T-helper 1 cell treated with Interleukin-12 subunit alpha and Interleukin-12 subunit beta and Interleukin-4 antibody, amounts not matched to agents 30 μg/mL and 1 μg/mL, for 36 hours (primary cell): ENCODE data around the gene ADI1.

Experiments
- H3K27ac Mint-ChIP-seq: one replicate; pipeline ENCODE4 v1.8.0; 2021; ENCODE audit warnings: mild to moderate bottlenecking, mixed read lengths
- H3K27me3 Mint-ChIP-seq: one replicate; pipeline ENCODE4 v1.8.0; 2021; ENCODE audit warnings: low read depth, mixed read lengths
- H3K36me3 Mint-ChIP-seq: one replicate; pipeline ENCODE4 v1.8.0; 2021; ENCODE audit warnings: low read depth, mixed read lengths
- H3K4me1 Mint-ChIP-seq: one replicate; pipeline ENCODE4 v1.8.0; 2021; ENCODE audit warnings: low read depth, mixed read lengths
- H3K4me3 Mint-ChIP-seq: one replicate; pipeline ENCODE4 v1.8.0; 2021; ENCODE audit warnings: mild to moderate bottlenecking, moderate library complexity, mixed read lengths
- H3K9me3 Mint-ChIP-seq: one replicate; pipeline ENCODE4 v1.8.0; 2021; ENCODE audit warnings: mixed read lengths

Gene ADI1

DNA sequence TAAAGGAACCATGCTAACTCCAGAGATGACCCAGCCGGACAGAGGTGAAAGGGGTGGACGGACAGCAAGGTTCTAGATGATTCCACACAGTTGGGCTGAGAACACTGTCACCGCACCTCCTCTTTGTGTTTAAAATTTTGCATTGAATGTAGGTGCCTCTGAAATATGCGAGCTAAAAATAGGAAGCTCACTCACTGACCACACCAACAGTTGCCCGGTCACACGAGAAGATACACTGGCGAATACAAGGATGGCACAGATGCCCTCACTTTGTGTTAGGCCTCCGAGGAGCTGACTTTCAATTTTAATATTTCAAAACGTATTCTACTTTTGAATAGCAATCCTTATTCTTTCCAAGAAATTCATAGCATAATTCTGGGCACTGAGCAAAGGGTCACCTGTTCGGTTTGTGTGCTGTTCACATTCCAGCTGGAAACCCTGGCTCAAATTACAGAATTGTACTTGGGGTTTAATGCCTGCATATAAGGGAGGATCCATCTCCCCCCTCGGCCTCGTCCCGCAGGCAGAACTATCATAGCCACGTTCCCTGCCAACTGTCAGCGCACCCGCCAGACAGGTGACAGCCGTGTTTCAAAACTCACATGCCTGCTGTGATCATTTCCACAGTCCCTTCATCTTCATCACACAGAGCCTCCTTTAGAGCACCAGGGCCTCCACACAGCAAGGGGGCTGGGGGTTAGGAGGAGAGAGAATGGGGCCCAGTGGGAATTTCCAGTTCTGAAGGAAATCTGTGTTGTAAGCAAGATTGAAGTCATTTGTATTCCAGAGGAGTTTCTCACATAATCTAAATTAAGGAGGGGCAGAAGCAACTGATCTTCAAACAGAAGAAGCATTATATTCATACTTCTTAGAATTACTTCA lies 48.2 kb downstream of the ADI1 start:
- no peaks in the 10 kb centered on the region for H3K9me3 Mint-ChIP-seq
- H3K36me3 Mint-ChIP-seq: peaks cover 22% of the 10 kb centered on the region
- H3K27ac Mint-ChIP-seq: no peak overlapping the region
- H3K27me3 Mint-ChIP-seq: no peaks in the 10 kb centered on the region
- no peak overlapping the region for H3K4me3 Mint-ChIP-seq
- no peaks in the 10 kb centered on the region for H3K4me1 Mint-ChIP-seq

DNA sequence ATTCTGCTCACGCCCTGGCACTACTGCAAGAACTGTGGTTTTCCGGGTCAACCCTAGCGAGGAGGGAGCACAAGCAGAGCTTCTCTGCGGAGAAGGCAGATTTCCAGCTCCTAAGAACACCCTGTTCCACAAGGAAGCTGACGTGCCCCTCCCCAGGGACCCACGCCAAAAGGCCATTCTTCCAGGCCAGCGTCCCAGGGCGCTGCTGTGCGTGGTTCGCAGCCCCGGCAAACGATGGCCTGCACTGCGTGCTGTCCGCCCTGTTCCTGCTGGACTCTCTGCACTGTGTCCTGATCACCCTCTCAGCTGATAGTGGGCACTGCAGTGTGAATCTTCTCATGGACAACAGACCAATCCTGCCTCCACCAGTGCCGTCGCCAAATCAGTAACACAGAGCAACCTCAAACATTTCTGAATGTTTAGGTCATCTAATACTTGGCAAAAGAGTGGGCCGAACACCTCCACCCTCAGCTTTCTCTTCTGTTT lies 49.1 kb downstream of the ADI1 start:
- Mint-ChIP-seq H3K4me1 (no peaks in the 10 kb centered on the region), H3K4me3 (no peak overlapping the region), H3K36me3 (peaks cover 22% of the 10 kb centered on the region), H3K27me3 (no peaks in the 10 kb centered on the region), H3K27ac (no peak overlapping the region), H3K9me3 (no peaks in the 10 kb centered on the region)

DNA sequence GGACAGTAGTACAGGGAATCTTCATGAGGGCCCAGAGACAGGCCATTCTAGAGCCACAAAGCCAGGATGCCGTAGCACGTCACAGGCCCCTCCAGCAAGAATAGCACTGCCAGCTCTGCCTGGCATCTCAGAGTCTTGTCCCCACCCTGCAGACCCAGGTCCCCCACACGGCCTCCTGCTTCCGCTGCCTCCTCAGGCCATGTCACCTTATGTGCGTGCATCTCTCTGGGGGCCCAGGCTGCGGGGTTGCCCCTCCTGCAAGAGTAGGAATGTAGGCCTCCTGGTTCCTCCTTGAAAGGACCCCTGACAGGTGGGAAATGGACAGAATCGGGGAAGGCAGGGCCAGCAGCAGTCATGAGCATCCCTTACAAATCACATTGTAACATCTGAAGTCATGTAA lies 49.8 kb downstream of the ADI1 start:
- no peak overlapping the region for H3K4me3 Mint-ChIP-seq
- peaks cover 22% of the 10 kb centered on the region for H3K36me3 Mint-ChIP-seq
- no peaks in the 10 kb centered on the region for H3K9me3 Mint-ChIP-seq
- H3K27ac Mint-ChIP-seq: no peak overlapping the region
- H3K4me1 Mint-ChIP-seq: no peaks in the 10 kb centered on the region
- H3K27me3 Mint-ChIP-seq: no peaks in the 10 kb centered on the region

DNA sequence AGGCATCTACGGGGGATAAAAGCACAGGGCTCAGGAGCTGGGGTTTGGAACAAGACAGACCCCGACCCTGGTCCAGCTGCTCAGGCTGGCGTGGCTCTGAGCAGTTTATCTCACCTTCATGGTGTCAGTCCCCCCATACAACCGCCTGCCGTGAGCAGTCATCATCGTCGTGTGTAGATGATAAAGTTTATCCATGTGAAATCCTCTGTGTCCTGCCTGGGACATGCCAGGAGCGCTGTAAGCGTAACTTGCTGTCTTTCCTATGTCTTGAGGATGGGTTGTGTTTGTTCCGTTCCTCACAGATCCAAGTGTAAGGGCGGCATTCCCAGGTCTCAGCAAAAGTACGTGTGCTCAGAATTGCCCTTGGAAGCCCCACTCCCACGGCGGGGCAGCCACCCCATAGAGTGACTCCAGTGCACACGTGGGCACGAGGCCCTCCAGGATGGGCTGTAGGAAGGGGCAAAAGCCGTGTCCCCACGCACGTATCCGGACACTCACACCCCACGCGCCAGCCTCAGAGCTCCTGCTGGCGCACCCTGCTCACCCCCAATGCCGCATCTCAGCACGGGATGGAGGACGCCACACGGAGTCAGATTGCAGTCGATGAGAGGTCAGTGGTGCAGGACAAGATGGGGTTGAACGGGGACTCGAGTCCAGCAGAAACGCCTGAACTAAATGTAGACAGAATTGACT lies 50.9 kb downstream of the ADI1 start:
- H3K27ac Mint-ChIP-seq: no peak overlapping the region

DNA sequence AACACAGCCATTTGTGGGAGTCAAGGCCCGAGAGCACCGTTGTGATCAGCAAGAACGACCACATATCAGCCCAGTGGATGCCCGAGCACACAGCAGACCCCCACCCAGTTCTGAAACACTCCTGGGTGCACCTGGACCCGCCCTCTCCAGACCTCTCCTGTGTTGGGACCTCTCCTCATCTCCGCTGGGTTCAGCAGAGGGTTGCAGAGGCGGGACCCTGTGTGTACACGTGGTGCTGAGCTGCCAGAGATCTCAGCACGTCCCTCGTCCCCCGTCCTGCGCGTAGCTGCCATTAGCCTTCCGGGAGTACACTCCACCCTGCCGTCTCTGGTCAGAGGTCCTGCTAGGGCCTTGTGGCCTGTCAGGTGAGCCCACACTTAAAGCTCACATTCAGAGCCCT lies 51.7 kb downstream of the ADI1 start:
- Mint-ChIP-seq H3K4me3 (no peak overlapping the region), H3K27ac (no peak overlapping the region), H3K4me1 (no peaks in the 10 kb centered on the region), H3K36me3 (peaks cover 22% of the 10 kb centered on the region), H3K27me3 (no peaks in the 10 kb centered on the region), H3K9me3 (no peaks in the 10 kb centered on the region)

More for the DNA sequence above, 50.9 kb downstream of the ADI1 start:
- no peaks in the 10 kb centered on the region for H3K27me3 Mint-ChIP-seq
- H3K4me3 Mint-ChIP-seq: no peak overlapping the region
- H3K36me3 Mint-ChIP-seq: peaks cover 22% of the 10 kb centered on the region
- H3K4me1 Mint-ChIP-seq: no peaks in the 10 kb centered on the region
- H3K9me3 Mint-ChIP-seq: no peaks in the 10 kb centered on the region

DNA sequence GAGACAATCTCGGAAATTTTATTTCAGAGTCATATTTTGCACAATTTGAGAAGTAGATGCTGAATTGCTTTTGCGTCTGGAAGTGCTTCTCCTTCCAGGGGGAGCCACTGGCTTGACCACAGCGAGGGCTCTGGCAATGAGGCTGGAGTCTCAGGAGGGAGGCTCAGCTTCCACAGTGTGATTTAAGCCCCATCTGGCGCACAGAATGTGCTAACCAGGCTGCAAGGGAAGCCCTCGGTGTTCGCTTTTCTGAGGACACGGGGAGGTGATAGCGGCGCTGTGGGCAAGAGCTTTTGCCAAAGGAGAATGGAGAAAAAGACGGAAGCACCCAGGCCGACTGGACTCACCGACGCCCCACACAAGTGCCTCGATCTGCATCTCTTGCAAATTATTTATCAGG lies 52.4 kb downstream of the ADI1 start:
- Mint-ChIP-seq H3K4me3 (no peak overlapping the region), H3K4me1 (peaks cover 3% of the 10 kb centered on the region), H3K27me3 (no peaks in the 10 kb centered on the region), H3K9me3 (no peaks in the 10 kb centered on the region), H3K36me3 (peaks cover 18% of the 10 kb centered on the region), H3K27ac (no peak overlapping the region)

DNA sequence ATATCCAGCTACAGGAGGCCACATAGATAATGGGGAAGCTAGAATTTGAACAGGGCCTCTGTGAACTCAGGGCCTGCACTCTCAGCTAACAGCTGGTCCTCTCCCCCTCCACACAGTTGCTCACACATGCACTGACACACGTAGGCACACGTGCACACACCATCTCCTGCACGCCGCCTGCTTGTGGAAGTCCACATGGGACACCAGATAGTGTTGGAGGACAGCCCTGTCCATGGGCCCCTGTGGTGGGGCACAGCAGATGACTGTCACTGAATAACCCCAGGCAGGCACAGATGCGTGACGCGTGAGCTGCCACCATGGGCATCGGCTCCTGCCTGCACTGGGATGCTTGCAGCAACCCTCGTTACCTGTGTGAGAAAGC lies 52.9 kb downstream of the ADI1 start:
- H3K36me3 Mint-ChIP-seq: peaks cover 18% of the 10 kb centered on the region
- peaks cover 3% of the 10 kb centered on the region for H3K4me1 Mint-ChIP-seq
- no peaks in the 10 kb centered on the region for H3K9me3 Mint-ChIP-seq
- H3K27ac Mint-ChIP-seq: no peak overlapping the region
- no peaks in the 10 kb centered on the region for H3K27me3 Mint-ChIP-seq
- no peak overlapping the region for H3K4me3 Mint-ChIP-seq

DNA sequence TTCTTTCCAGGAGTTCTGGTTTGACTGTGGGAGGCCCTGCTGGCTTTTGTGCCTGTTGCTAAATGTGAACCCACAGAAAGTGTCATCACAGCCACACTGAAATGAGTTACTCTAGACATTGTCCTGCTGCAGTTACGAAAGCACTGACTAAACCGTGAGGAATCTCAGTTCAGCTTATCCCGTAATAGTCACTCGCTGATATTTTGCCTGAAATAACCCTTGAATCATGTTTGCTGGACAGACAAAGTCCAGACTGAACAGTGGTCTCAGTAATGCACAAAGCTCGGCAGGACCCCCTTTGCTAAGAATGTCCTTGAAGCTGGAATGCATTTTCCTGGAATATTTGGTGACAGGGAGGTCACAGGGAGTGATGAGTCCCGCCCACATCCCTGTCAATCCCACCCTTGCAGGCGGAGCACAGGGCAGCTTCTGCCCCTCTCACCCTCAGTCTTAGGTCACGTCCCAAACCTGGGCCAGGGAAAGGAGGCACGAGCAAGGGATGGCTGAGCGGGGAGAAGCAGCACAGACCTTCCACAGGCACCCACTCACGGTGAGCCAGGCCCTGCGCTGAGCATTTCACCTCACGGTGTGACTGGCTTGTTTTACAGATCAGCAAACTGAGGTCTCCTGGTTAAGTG lies 53.4 kb downstream of the ADI1 start:
- H3K9me3 Mint-ChIP-seq: no peaks in the 10 kb centered on the region
- H3K4me1 Mint-ChIP-seq: peaks cover 3% of the 10 kb centered on the region
- H3K27ac Mint-ChIP-seq: no peak overlapping the region
- no peaks in the 10 kb centered on the region for H3K27me3 Mint-ChIP-seq
- no peak overlapping the region for H3K4me3 Mint-ChIP-seq
- peaks cover 18% of the 10 kb centered on the region for H3K36me3 Mint-ChIP-seq

DNA sequence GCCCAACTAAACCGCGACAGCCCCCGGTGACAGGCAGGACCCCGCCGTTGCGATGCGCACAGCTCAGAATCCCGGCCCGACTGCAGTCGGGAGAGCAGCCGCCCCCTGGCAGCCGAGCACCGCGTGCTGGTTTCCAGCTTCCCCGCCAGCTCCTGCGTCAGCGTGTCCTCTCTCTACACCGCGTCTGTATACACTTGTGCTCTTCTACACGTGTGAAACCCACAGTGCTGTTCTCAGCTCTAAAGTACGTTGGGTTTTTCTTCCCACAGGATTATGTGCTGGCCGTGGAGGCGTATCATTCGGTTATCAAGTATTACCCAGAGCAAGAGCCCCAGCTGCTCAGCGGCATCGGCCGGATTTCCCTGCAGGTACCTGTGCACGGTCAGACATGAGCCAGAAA lies 54.0 kb downstream of the ADI1 start:
- H3K9me3 Mint-ChIP-seq: no peaks in the 10 kb centered on the region
- peaks cover 14% of the 10 kb centered on the region for H3K36me3 Mint-ChIP-seq
- no peak overlapping the region for H3K4me3 Mint-ChIP-seq
- peaks cover 3% of the 10 kb centered on the region for H3K4me1 Mint-ChIP-seq
- H3K27me3 Mint-ChIP-seq: no peaks in the 10 kb centered on the region
- no peak overlapping the region for H3K27ac Mint-ChIP-seq

DNA sequence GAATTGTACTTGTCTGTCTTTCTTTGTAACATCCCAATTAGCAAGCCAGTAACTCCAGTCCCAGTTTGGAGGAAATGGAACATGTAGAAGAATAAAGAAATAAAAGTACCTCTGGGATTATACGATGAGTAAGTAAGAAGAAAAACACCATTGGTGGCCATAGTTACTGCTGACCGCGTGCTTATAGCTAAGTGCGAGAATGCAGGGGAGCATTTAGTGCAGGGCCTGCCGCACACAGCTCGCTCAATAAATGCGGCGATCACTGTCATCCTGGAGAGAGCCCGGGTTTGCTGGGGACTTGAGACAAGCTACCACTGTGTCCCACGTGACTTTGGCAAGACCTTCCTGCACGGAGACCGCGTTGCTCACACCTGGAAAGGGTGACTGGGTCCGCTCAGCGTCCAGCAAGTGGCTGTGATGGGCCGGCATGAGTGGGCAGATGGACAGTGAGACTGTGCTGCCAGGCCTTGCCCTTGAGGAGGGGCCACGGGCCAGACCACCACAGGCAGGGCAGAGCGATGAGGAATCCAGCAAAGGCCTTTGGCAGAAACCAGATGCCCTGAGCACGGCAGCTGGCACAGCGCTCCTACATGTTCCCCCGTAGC lies 54.8 kb downstream of the ADI1 start:
- peaks cover 11% of the 10 kb centered on the region for H3K36me3 Mint-ChIP-seq
- H3K27ac Mint-ChIP-seq: no peak overlapping the region
- peaks cover 3% of the 10 kb centered on the region for H3K4me1 Mint-ChIP-seq
- no peaks in the 10 kb centered on the region for H3K27me3 Mint-ChIP-seq
- H3K4me3 Mint-ChIP-seq: no peak overlapping the region
- no peaks in the 10 kb centered on the region for H3K9me3 Mint-ChIP-seq

DNA sequence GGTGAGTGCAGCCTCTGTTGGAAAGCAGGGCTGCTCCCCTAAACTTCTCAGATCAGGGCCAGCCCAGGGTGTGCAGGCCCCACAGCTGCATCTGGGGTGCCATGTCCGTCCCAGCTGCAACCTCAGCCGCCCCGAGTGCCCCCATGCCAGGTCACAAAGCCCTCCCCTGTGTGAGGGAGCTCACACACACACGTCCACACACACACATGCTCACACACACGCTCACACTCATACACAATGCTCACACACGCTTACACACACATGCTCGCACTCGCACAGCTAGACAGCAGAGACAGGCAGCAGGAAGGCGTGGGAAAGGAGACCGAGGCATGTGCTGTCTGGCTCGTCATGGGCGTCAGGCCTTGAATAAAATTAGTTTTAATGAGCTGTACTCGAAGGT lies 55.4 kb downstream of the ADI1 start:
- Mint-ChIP-seq H3K36me3 (peaks cover 11% of the 10 kb centered on the region), H3K4me1 (peaks cover 3% of the 10 kb centered on the region), H3K9me3 (no peaks in the 10 kb centered on the region), H3K4me3 (no peak overlapping the region), H3K27ac (no peak overlapping the region), H3K27me3 (no peaks in the 10 kb centered on the region)

DNA sequence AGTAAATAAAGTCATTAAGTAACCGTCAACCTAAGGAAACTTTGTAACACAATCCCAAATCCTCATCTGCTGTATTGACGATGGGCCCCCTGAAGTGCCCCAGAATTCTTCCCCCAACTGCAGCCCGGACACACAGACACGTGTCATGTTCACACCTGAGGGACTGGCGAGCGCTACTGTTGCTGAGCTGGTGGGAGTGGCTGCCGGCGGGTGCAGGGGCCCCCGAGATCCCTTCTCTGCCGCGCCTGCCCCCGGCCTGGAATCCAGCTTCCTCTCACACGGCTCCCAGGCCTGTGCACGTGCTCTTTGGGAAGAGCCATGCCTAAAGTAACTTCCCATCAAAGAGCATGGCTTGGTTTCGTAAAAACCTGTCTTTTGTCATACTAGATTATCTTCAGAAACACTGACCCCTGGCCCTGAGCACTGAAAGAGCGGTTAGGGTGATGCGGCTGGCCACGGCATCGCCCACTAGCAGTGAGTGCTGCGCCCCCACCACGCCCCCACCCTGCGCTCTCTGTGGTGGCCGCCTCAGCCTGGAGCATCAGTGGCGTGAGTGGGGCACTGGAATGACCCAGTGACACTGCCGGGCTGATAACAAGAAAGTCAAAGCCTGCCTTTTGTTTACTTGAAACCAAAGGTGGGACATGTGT lies 56.0 kb downstream of the ADI1 start:
- no peaks in the 10 kb centered on the region for H3K27me3 Mint-ChIP-seq
- no peaks in the 10 kb centered on the region for H3K9me3 Mint-ChIP-seq
- no peak overlapping the region for H3K4me3 Mint-ChIP-seq
- peaks cover 10% of the 10 kb centered on the region for H3K36me3 Mint-ChIP-seq
- no peak overlapping the region for H3K27ac Mint-ChIP-seq
- peaks cover 3% of the 10 kb centered on the region for H3K4me1 Mint-ChIP-seq

DNA sequence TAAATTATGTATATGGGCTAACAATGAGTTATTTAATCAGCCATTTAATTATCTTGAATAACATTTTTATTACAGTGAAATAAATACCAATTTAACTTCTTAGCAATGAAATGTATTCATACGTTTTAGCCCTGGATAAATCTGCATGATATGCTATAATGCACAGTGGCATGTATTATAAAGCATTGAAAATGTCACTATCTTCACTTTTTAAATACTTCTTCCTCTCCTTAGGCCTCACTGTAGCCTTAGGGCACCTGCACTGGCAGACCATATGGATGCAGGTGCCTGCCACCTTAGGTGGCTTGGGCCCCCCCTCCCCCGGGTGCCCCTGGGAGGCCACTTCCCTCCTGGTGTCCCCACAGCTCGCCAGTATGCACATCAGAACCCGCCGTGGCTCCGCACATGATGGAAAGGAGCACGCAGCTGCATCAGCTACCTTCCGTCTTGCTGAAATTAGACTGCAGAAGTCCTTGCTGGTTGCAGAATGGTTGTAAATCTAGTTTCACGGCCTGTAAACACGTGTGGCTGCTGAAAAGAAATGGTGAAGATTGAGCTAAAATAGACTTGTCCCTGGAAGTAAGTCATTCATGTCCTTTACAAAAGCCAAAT lies 56.7 kb downstream of the ADI1 start:
- peaks cover 5% of the 10 kb centered on the region for H3K36me3 Mint-ChIP-seq
- no peak overlapping the region for H3K4me3 Mint-ChIP-seq
- no peak overlapping the region for H3K27ac Mint-ChIP-seq
- no peaks in the 10 kb centered on the region for H3K27me3 Mint-ChIP-seq
- no peaks in the 10 kb centered on the region for H3K9me3 Mint-ChIP-seq
- H3K4me1 Mint-ChIP-seq: peaks cover 3% of the 10 kb centered on the region
